NCI-H510A treated with DMSO at 0.1 percent for 48 hours (cell line): ENCODE measurements around the gene DOCK11.
"Not testable (repeated sequence)": the region's sequence is repeated elsewhere in the genome, so short reads cannot be mapped to it uniquely, and the experiment has no call there.

Experiments used
- DNase-seq: peaks from one replicate; lab custom pipeline; 2025; lab: John Stamatoyannopoulos, UW

DOCK11 gene

GRCh38 chrX:118570209-118570608 lies 74.6 kb downstream of the DOCK11 start:
- DNase-seq, result no peak

GRCh38 chrX:118571836-118572235 lies 76.2 kb downstream of the DOCK11 start:
- no peak for DNase-seq

- no peak for DNase-seq
These were observed 79.1 kb downstream of the DOCK11 start for GRCh38 chrX:118574666-118575065.

- no peak for DNase-seq
These were observed 81.4 kb downstream of the DOCK11 start for GRCh38 chrX:118577041-118577440.

GRCh38 chrX:118579417-118579816 lies 83.8 kb downstream of the DOCK11 start:
- no peak for DNase-seq

DNA sequence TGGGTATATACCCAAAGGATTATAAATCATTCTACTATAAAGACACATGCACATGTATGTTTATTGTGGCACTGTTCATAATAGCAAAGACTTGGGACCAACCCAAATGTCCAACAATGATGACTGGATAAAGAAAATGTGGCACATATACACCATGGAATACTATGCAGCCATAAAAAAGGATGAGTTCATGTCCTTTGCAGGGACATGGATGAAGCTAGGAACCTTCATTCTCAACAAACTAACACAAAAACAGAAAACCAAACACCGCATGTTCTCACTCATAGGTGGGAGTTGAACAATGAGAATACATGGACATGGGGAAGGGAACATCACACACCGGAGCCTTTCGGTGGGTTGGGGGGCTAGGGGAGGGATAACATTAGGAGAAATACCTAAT lies 87.3 kb downstream of the DOCK11 start:
- not testable (repeated sequence) for DNase-seq

GRCh38 chrX:118583781-118584180 lies 88.2 kb downstream of the DOCK11 start:
- DNase-seq, result no peak

- DNase-seq, result no peak
These were observed 89.7 kb downstream of the DOCK11 start for GRCh38 chrX:118585296-118585695.

GRCh38 chrX:118586206-118586605 lies 90.6 kb downstream of the DOCK11 start:
- not testable (repeated sequence) for DNase-seq

GRCh38 chrX:118588715-118589114 lies 93.1 kb downstream of the DOCK11 start:
- DNase-seq, result no peak

DNA sequence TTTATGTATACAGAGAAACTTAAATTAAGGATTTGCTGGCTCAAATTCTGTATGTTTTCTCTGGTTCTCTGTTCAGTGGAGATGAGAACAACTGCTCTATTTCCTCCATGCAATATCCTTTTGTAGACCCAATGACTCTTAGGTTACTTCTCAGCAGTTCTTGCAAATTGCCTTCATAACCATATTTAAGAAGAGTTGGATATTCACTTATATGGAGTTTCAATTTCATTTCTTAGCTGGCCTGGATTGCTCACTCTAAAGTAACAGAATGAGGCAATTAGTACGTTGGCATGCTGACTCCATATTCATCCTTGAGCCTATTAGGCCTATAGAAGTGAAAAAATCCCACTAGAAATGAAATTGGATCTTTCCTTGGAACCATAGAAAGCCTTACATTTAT lies 93.6 kb downstream of the DOCK11 start:
- no peak for DNase-seq

DNA sequence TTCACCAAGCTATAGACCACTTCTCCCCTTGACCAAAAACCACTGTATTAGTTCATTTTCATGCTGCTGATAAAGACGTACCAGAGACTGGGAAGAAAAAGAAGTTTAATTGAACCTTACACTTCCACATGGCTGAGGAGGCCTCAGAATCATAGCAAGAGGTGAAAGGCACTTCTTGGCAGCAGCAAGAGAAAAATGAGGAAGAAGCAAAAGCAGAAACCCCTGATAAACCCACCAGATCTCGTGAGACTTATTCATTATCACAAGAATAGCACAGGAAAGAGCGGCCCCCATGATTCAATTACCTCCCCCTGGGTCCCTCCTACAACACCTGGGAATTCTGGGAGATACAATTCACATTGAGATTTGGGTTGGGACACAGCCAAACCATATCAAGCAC lies 97.8 kb downstream of the DOCK11 start:
- no peak for DNase-seq

GRCh38 chrX:118594697-118595420 lies 99.2 kb downstream of the DOCK11 start:
- DNase-seq, result no peak

GRCh38 chrX:118595501-118596042 lies 100.0 kb downstream of the DOCK11 start:
- DNase-seq, result peak; percentile 14

DNA sequence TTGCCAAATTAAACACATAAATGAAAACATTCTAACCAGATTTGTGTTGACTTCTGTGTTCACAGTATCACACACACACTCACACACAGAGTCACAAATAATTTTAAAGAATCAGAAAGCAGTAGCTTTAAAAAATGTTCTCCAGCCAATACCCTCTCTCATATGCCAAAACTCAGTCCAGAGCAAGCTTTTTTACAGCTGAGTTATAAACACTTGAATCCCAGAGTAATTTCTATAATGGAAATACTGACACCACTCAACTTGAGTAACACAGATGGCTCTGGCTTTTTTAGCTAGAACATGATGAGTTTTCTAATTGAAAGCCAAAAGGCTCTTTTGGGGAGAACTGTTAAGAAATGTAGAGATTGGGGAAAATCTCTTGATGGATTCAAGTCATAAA lies 100.8 kb downstream of the DOCK11 start:
- DNase-seq, result no peak

- peak; percentile 73 for DNase-seq
These were observed 108.4 kb downstream of the DOCK11 start for GRCh38 chrX:118603981-118604380.

GRCh38 chrX:118612290-118612689 lies 116.7 kb downstream of the DOCK11 start:
- DNase-seq, result no peak

GRCh38 chrX:118614150-118614549 lies 118.5 kb downstream of the DOCK11 start:
- no peak for DNase-seq

DNA sequence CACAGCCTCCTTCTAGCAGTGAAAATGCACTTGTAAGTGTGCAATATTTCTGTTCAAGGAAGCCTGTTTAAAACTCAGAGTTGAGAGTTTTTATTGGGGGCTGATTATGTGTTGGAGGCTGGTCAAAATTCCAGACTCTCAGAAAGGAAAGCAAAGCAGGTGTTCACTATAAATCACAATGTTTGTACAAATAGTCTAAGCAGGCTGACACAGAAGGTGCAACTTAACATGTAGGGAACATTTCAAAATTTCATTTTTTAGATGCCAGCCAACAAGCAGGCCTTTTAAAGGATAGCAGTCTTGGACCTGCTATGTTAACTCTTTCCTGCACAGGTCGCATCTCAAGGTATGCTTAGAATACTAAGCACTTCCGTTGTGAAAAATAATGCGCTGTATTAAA lies 119.5 kb downstream of the DOCK11 start:
- DNase-seq, result no peak

GRCh38 chrX:118621081-118621759 lies 125.6 kb downstream of the DOCK11 start:
- DNase-seq, result no peak

DNA sequence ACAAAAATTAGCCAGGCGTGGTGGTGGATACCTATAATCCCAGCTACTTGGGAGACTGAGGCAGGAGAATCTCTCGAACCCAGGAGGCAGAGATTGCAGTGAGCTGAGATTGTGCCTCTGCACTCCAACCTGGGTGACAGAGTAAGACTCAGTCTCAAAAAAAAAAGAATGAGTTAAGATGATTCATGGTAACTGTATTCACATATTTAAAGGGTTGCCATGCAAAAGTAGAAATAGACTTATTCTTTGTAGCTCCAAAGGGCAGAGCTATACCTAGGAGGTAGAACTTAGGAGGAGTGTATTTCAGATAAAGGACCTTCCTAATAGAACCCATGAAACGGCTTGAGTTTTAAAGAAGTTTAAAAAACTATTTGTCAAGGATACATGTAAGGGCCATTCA lies 127.4 kb downstream of the DOCK11 start:
- DNase-seq, result no peak

DNA sequence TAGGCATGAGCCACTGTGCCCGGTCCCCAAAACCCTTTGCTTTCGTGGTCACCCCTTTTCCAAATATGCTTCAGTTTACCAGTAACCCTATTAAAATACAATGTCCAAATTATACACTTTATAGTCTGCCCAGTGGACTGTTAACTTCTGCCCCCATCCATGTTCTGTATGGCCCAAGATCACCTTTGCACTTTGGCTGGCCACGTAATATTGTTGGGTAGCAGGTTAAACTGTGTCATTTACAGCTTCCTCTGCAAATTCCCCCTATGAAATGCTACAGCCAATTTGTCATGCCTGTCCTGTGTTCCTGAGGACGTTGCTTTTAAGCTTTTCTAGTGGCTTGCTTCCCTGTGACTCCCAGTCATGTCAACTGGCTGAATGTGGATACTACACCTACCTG lies 130.7 kb downstream of the DOCK11 start:
- DNase-seq, result no peak

GRCh38 chrX:118627084-118627758 lies 131.6 kb downstream of the DOCK11 start:
- DNase-seq, result no peak
